Hematopoietic multipotent progenitor cell treated with erythropoietin and hydrocortisone succinate and interleukin-3 and kit ligand, for 4 days (in vitro differentiated cells): Measurements from ENCODE around the gene PCDHA13.
"Not testable (repeated sequence)": the region's sequence is repeated elsewhere in the genome, so short reads cannot be mapped to it uniquely, and the experiment has no call there.

Source experiments
- DNase-seq: peaks from one replicate; pipeline ENCODE4 v3.0.0-alpha.2; 2015

PCDHA13 gene

DNA sequence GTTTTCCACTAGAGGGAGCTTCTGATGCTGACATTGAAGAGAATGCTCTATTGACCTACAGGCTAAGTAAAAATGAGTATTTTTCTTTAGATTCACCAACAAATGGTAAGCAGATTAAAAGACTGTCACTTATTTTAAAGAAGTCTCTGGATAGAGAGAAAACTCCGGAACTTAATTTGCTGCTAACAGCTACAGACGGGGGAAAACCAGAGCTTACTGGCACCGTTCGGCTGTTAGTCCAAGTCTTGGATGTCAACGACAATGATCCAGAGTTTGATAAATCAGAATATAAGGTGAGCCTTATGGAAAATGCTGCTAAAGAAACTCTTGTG lies 12.4 kb upstream of the PCDHA13 start:
- DNase-seq, result no peak

DNA sequence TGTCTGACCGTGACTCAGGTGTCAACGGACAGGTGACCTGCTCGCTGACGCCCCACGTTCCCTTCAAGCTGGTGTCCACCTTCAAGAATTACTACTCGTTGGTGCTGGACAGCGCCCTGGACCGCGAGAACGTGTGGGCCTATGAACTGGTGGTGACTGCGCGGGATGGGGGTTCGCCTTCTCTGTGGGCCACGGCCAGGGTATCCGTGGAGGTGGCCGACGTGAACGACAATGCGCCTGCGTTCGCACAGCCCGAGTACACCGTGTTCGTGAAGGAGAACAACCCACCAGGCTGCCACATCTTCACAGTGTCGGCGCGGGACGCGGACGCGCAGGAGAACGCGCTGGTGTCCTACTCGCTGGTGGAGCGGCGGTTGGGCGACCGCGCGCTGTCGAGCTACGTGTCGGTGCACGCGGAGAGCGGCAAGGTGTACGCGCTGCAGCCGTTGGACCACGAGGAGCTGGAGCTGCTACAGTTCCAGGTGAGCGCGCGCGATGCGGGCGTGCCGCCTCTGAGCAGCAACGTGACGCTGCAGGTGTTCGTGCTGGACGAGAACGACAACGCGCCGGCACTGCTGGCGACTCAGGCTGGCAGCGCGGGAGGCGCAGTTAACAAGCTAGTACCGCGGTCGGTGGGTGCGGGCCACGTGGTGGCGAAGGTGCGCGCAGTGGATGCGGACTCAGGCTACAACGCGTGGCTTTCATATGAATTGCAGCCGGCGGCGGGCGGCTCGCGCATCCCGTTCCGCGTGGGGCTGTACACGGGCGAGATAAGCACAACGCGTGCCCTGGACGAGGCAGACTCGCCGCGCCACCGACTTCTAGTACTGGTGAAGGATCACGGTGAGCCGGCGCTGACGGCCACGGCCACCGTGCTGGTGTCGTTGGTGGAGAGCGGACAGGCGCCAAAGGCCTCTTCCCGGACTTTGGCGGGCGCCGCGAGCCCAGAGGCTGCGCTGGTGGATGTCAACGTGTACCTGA lies 11.4 kb upstream of the PCDHA13 start:
- no peak for DNase-seq

DNA sequence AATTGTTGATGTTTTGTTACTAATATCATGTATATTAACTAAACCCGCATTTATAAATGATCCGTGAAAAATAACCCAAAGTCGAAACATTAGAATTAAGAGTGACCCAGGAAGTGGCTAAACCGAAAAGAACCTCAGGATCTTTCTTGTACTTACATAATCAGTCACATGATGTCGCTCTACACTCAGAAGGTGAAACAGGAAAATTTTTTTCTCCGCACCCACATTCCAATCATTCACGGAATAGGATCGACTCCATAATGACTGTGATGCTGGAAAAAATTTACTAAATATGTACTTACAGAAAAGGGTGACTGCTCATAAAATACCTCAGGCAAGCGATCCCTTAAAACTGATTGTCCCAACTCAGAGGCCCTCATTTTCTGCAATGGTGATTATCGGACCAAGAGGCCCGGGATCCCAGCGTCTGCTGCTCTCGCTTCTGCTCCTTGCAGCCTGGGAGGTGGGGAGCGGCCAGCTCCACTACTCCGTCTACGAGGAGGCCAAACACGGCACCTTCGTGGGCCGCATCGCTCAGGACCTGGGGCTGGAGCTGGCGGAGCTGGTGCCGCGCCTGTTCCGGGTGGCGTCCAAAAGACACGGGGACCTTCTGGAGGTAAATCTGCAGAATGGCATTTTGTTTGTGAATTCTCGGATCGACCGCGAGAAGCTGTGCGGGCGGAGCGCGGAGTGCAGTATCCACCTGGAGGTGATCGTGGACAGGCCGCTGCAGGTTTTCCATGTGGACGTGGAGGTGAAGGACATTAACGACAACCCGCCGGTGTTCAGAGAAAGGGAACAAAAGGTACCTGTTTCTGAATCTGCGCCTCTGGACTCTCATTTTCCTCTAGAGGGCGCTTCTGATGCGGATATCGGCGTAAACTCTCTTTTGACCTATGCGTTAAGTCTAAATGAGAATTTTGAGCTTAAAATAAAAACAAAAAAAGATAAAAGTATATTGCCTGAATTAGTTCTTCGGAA lies 6.5 kb upstream of the PCDHA13 start, which contains the start of gene PCDHA12:
Gene PCDHA12 (plus strand): TSS at position 224 of the 981 bp plus-strand sequence. CDS start 165 bp downstream, at position 389.
- DNase-seq, result no peak

DNA sequence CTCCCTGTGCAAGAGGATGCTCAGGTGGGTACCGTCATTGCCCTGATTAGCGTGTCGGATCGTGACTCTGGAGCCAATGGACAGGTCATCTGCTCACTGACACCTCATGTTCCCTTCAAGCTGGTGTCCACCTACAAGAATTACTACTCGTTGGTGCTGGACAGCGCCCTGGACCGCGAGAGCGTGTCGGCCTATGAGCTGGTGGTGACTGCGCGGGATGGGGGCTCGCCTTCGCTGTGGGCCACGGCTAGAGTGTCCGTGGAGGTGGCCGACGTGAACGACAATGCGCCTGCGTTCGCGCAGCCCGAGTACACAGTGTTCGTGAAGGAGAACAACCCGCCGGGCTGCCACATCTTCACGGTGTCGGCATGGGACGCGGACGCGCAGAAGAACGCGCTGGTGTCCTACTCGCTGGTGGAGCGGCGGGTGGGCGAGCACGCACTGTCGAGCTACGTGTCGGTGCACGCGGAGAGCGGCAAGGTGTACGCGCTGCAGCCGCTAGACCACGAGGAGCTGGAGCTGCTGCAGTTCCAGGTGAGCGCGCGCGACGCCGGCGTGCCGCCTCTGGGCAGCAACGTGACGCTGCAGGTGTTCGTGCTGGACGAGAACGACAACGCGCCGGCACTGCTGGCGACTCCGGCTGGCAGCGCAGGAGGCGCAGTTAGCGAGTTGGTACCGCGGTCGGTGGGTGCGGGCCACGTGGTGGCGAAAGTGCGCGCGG lies 5.2 kb upstream of the PCDHA13 start:
- DNase-seq, result not testable (repeated sequence)

DNA sequence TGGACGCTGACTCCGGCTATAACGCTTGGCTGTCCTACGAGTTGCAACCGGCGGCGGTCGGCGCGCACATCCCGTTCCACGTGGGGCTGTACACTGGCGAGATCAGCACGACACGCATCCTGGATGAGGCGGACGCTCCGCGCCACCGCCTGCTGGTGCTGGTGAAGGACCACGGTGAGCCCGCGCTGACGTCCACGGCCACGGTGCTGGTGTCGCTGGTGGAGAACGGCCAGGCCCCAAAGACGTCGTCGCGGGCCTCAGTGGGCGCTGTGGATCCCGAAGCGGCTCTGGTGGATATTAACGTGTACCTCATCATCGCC lies 4.7 kb upstream of the PCDHA13 start:
- DNase-seq, result no peak

DNA sequence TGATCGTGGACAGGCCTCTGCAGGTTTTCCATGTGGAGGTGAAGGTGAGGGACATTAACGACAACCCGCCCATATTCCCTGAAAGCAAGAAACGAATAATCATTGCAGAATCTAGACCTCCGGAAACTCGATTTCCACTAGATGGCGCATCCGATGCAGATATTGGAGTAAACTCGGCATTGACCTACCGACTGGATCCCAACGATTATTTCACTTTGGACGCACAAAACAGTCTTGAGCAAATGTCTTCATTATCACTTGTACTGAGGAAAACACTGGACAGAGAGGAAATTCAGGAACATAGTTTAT lies 621 bp downstream of the PCDHA13 start:
- DNase-seq, result no peak

- DNase-seq, result no peak
Measured at GRCh38 chr5:140883373-140883772, 1.4 kb downstream of the PCDHA13 start.

DNA sequence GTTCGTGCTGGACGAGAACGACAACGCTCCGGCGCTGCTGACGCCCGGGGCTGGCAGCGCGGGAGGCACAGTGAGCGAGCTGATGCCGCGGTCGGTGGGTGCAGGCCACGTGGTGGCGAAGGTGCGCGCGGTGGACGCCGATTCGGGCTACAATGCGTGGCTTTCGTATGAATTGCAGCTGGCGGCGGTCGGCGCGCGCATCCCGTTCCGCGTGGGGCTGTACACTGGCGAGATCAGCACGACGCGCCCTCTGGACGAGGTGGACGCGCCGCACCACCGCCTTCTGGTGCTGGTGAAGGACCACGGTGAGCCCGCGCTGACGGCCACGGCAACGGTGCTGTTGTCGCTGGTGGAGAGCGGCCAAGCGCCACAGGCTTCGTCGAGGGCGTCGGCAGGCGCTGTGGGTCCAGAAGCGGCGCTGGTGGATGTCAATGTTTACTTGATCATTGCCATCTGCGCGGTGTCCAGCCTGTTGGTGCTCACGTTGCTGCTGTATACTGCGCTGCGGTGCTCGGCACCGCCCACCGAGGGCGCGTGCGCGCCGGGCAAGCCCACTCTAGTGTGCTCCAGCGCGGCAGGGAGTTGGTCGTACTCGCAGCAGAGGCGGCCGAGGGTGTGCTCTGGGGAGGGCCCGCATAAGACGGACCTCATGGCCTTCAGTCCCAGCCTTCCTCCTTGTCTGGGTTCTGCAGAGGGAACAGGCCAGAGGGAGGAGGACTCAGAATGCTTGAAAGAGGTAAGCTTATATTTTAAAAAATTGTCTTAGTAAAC lies 2.2 kb downstream of the PCDHA13 start:
- DNase-seq, result no peak

- no peak for DNase-seq
Measured at GRCh38 chr5:140916325-140916724, 34.4 kb downstream of the PCDHA13 start.

GRCh38 chr5:140923601-140924000 lies 41.7 kb downstream of the PCDHA13 start:
- DNase-seq, result no peak

GRCh38 chr5:140925806-140926442 lies 44.0 kb downstream of the PCDHA13 start, which contains the start of gene PCDHAC1:
PCDHAC1 (plus strand) TSS chr5:140926299; CDS start chr5:140926893, 594 bp downstream.
- DNase-seq, result peak; percentile 1

DNA sequence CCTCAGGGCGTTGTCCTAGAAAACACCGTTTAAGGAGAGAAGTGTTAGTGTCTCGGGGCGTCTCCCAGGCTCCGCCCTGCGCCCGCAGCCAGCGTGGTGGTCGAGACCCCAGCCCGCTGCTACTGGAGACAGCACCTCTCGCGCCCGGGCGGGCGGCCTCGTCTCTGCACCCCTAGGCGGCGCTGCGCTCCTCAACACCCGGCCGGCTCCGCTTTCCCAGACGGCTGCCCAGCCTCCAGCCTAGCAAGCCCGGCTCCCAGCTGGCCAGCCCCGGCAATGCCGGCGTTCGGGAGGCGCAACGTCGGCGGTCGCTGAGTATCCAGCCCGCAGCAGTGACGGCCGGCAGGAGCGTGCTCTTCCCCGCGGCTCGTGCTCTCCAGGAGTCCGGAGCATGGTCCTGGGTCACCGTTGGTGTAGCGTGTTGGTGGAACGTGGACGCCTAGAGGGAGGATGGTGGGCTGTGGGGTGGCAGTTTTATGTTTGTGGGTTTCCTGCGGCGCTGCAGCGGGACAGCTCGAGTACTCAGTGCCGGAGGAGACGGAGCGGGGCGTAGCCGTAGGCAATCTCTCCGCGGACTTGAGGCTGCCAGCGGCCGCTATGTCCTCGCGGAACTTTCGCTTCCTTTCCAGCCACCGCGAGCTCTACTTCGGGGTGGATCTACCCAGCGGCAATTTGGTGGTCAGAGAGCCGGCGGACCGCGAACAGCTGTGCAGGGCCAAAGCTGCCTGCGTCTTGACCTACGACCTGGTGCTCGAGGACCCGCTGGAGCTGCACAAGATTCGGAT lies 44.7 kb downstream of the PCDHA13 start:
- peak; percentile 44 for DNase-seq

GRCh38 chr5:140927228-140927573 lies 45.3 kb downstream of the PCDHA13 start:
- no peak for DNase-seq
